Mesothelial cell of epicardium (in vitro differentiated cells): ENCODE data around the gene CBFB. TPM values are rescaled to one million over a fixed set of nuclear protein-coding genes. Genes with fewer than 3 reads are reported as not detected.

Experiments used
- DNase-seq, 2 experiments: peaks; one replicate each; pipeline ENCODE4 v3.0.0; 2021; ENCODE audit warnings: low spot score in 2 of 2; ENCODE audit not compliant: unreplicated experiment in 2 of 2
- H3K27ac Mint-ChIP-seq: 2 replicates; pipeline ENCODE4 v1.8.0; 2021; ENCODE audit warnings: mixed read lengths
- H3K27me3 Mint-ChIP-seq: 2 replicates; pipeline ENCODE4 v1.8.0; 2021; ENCODE audit warnings: low read depth, mixed read lengths
- H3K36me3 Mint-ChIP-seq: 2 replicates; pipeline ENCODE4 v1.8.0; 2021; ENCODE audit warnings: mixed read lengths
- H3K4me1 Mint-ChIP-seq: 2 replicates; pipeline ENCODE4 v1.8.0; 2021; ENCODE audit warnings: mixed read lengths
- H3K4me3 Mint-ChIP-seq: 2 replicates; pipeline ENCODE4 v1.8.0; 2021; ENCODE audit warnings: mild to moderate bottlenecking, moderate library complexity, mixed read lengths
- H3K9me3 Mint-ChIP-seq: 2 replicates; pipeline ENCODE4 v1.8.0; 2021; ENCODE audit warnings: mixed read lengths
- total RNA-seq: library from RNA; stranded (reverse); gene quantifications from 3 replicates; pipeline ENCODE4 v1.2.1, GENCODE V29; 2021
- TF ChIP-seq, protein P1 (sequence below): fragments of 200-600 bp; sonication (generic); IDR thresholded peaks from one replicate; pipeline ENCODE4 v1.5.0; 2021; ENCODE audit warnings: antibody characterized with exemption; ENCODE audit not compliant: unreplicated experiment

CBFB gene
- total RNA-seq, 1 donor from 2014 or later, result 74.6 TPM

DNA sequence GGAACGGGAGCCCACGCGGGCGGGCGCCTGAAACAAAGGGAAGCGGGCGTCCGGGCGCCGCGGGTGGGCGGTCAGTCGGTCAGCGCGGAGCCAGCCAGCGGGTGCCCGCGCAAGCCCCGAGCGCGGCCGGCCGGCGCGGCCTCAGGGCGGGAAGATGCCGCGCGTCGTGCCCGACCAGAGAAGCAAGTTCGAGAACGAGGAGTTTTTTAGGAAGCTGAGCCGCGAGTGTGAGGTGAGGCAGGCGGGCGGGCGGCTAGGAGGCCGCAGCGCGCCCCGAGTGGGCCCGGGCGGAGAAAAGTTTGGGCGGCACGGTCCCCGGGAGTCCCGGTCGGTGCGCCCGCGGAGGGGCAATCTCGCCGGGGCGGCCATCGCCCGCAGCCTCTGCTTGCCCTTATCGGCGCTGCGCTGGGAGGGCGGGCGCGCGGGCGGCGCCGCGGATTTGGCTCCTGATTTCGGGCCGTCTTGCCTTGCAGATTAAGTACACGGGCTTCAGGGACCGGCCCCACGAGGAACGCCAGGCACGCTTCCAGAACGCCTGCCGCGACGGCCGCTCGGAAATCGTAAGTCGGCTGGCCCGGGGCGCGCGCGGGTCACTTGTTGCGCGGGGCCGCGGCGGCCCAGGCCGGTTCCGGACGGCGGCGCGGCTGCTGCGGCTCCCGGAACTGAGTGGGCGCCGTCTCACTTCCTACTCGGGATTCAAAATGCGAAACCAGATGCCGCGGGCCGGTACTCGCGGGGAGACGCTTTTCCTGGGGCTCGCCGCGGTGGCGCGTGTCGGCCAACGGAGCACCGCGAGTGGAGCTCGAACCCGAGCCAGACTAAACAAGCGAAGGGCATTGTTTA is 526 bp downstream of the CBFB start:
- Mint-ChIP-seq H3K9me3 (no peaks in the 10 kb centered on the region), H3K27me3 (no peaks in the 10 kb centered on the region), H3K4me1 (peaks cover 36% of the 10 kb centered on the region), H3K36me3 (peaks cover 4% of the 10 kb centered on the region), H3K4me3 (peak overlapping the region; percentile 85), H3K27ac (peak overlapping the region; percentile 84)
- TF ChIP-seq, protein P1, sequence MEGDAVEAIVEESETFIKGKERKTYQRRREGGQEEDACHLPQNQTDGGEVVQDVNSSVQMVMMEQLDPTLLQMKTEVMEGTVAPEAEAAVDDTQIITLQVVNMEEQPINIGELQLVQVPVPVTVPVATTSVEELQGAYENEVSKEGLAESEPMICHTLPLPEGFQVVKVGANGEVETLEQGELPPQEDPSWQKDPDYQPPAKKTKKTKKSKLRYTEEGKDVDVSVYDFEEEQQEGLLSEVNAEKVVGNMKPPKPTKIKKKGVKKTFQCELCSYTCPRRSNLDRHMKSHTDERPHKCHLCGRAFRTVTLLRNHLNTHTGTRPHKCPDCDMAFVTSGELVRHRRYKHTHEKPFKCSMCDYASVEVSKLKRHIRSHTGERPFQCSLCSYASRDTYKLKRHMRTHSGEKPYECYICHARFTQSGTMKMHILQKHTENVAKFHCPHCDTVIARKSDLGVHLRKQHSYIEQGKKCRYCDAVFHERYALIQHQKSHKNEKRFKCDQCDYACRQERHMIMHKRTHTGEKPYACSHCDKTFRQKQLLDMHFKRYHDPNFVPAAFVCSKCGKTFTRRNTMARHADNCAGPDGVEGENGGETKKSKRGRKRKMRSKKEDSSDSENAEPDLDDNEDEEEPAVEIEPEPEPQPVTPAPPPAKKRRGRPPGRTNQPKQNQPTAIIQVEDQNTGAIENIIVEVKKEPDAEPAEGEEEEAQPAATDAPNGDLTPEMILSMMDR, result no peak
- peak in 1 of 2 experiments; percentile 68 for DNase-seq

- no peak for DNase-seq
- TF ChIP-seq, protein P1, result no peak
- peak overlapping the region; percentile 84 for H3K27ac Mint-ChIP-seq
- H3K36me3 Mint-ChIP-seq, result peaks cover 4% of the 10 kb centered on the region
- H3K4me1 Mint-ChIP-seq, result peaks cover 31% of the 10 kb centered on the region
- no peaks in the 10 kb centered on the region for H3K9me3 Mint-ChIP-seq
- H3K4me3 Mint-ChIP-seq, result peak overlapping the region; percentile 85
- no peaks in the 10 kb centered on the region for H3K27me3 Mint-ChIP-seq
These were observed 1.4 kb downstream of the CBFB start for GRCh38 chr16:67030221-67030962.

GRCh38 chr16:67034487-67034886 is 5.5 kb downstream of the CBFB start:
- H3K9me3 Mint-ChIP-seq, result no peaks in the 10 kb centered on the region
- H3K27ac Mint-ChIP-seq, result peak overlapping the region; percentile 71
- DNase-seq, result no peak
- no peak overlapping the region for H3K4me3 Mint-ChIP-seq
- H3K27me3 Mint-ChIP-seq, result no peaks in the 10 kb centered on the region
- TF ChIP-seq, protein P1, result no peak
- H3K36me3 Mint-ChIP-seq, result peaks cover 6% of the 10 kb centered on the region
- peaks cover 25% of the 10 kb centered on the region for H3K4me1 Mint-ChIP-seq

- Mint-ChIP-seq H3K27me3 (no peaks in the 10 kb centered on the region), H3K9me3 (no peaks in the 10 kb centered on the region), H3K27ac (no peak overlapping the region), H3K4me1 (peaks cover 19% of the 10 kb centered on the region), H3K36me3 (peaks cover 8% of the 10 kb centered on the region), H3K4me3 (no peak overlapping the region)
- TF ChIP-seq, protein P1, result no peak
- no peak for DNase-seq
These were observed 6.4 kb downstream of the CBFB start for GRCh38 chr16:67035364-67035763.

GRCh38 chr16:67036323-67036741 is 7.4 kb downstream of the CBFB start:
- peaks cover 13% of the 10 kb centered on the region for H3K4me1 Mint-ChIP-seq
- no peak overlapping the region for H3K4me3 Mint-ChIP-seq
- peaks cover 17% of the 10 kb centered on the region for H3K36me3 Mint-ChIP-seq
- H3K27me3 Mint-ChIP-seq, result no peaks in the 10 kb centered on the region
- TF ChIP-seq, protein P1, result no peak
- no peak for DNase-seq
- H3K27ac Mint-ChIP-seq, result no peak overlapping the region
- H3K9me3 Mint-ChIP-seq, result no peaks in the 10 kb centered on the region
